Naive thymus-derived CD8-positive, alpha-beta T cell (primary cell): ENCODE measurements around the gene FAM3B. TPM values are rescaled to one million over a fixed set of nuclear protein-coding genes. Genes with fewer than 3 reads are reported as not detected.

Source experiments
- ATAC-seq, 2 donors: fragments of 150-1000 bp; cut with Tn5 transposase in 1 of 2; sonication (Bioruptor Pico), chemical (Tn5 transposase) in 1 of 2; 1 replicate in 1 of 2; 2 replicates in 1 of 2; pipeline ENCODE4 v1.10.0; 2021; ENCODE audit warnings: mild to moderate bottlenecking in 2 of 2, moderate library complexity in 2 of 2
- POLR2A ChIA-PET: fragments of 350-600 bp; sonication (Branson Sonifier 250); formaldehyde crosslinking; loops from one replicate; lab custom pipeline; 2021; ENCODE audit warnings: antibody characterized with exemption; lab: Charles Lee
- DNase-seq, 10 donors: peaks; one replicate each; pipeline versions ENCODE4 v3.0.0 to v3.0.0-alpha.2; 2020 to 2022
- H3K27ac Mint-ChIP-seq, 10 donors: one replicate each; pipeline ENCODE4 v1.8.0; 2020 to 2022; ENCODE audit warnings: mild to moderate bottlenecking in 10 of 10, mixed read lengths in 10 of 10, moderate library complexity in 4 of 10, inconsistent platforms in 1 of 10
- H3K27me3 Mint-ChIP-seq, 5 donors: one replicate each; pipeline ENCODE4 v1.8.0; 2021 to 2022; ENCODE audit warnings: mixed read lengths in 5 of 5
- H3K36me3 Mint-ChIP-seq, 3 donors: one replicate each; pipeline ENCODE4 v1.8.0; 2020 to 2022; ENCODE audit warnings: mixed read lengths in 3 of 3, mild to moderate bottlenecking in 2 of 3, inconsistent platforms in 1 of 3
- H3K4me1 Mint-ChIP-seq, 4 donors: one replicate each; pipeline ENCODE4 v1.8.0; 2021 to 2022; ENCODE audit warnings: mixed read lengths in 4 of 4
- H3K4me3 Mint-ChIP-seq, 10 donors: one replicate each; pipeline ENCODE4 v1.8.0; 2020 to 2022; ENCODE audit warnings: mild to moderate bottlenecking in 10 of 10, mixed read lengths in 10 of 10, moderate library complexity in 6 of 10, inconsistent platforms in 1 of 10
- H3K9me3 Mint-ChIP-seq, 9 donors: one replicate each; pipeline ENCODE4 v1.8.0; 2020 to 2022; ENCODE audit warnings: mixed read lengths in 9 of 9, mild to moderate bottlenecking in 3 of 9, inconsistent platforms in 1 of 9, moderate library complexity in 1 of 9
- polyA plus RNA-seq, 3 donors: library from polyadenylated mRNA; unstranded; fragments of 300-500 nt; fragmentation: Illumina TruSeq; gene quantifications; one replicate each; pipeline ENCODE4 v1.2.3, GENCODE V29; 2021
- total RNA-seq, 8 experiments: library from RNA in 2 of 8; stranded (reverse) in 2 of 8; gene quantifications; one replicate each; pipeline ENCODE4 v1.2.3 and lab custom pipeline; 2021 to 2026

Gene FAM3B
- not detected for total RNA-seq
- not detected for polyA plus RNA-seq
- 0 to 0.09 (median 0) reads per million in 6 experiments for total RNA-seq (lab: John Stamatoyannopoulos, UW)

DNA sequence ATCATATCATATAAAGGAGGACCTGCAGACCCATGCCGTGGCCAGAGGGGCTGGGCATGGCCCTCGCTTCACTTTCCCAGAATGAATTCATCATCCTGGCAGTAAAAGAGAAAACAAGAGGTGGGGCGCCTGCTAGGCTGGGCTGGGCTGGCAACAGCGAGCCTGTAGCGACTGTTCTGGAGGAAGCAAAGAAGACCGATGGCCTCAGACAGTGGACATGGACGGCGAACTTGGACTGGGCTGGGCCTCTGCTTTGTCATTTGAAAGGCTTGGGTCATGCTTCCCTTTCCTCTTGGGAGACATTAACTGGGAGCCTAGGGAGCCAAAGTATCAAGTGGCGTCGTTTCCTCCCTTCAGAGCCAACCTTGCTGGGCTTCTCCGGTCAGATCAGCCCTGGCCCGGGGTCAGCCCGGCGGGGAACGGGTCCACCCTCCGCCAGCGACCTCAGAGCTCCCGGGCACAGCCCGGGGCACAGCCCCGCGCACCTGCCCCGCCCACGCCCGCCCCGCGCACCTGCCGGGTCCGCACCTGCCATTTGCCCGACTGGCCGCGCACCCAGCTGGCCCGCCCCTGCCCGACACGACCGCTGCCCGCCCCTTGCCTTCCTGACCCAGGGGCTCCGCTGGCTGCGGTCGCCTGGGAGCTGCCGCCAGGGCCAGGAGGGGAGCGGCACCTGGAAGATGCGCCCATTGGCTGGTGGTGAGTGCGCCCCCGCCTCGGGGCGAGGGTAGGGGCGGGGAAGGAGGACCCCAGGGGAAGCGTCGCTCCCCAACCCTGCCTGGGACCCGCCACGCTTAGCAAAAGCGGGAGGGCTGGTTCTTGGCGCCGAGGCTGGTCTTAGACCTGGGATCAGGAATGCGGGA is at the start of gene FAM3B:
FAM3B (plus strand) TSS at position 602 of the 863 bp plus-strand sequence; CDS start at position 681, 79 bp downstream.
- Mint-ChIP-seq H3K4me1 (peaks cover 1 to 13% (median 8%) of the 10 kb centered on the region in 4 donors), H3K36me3 (peaks cover 0 to 10% (median 0%) of the 10 kb centered on the region in 3 donors), H3K27me3 (peaks cover 17 to 40% (median 33%) of the 10 kb centered on the region in 5 donors), H3K9me3 (no peaks in the 10 kb centered on the region), H3K4me3 (peak within 1 kb of the TSS; percentile 14 to 76 (median 60)), H3K27ac (peak within 1 kb of the TSS in 1 of 10 donors; percentile 70)
- ATAC-seq (peak in 1 of 2 donors; percentile 19), DNase-seq (no peak)
- POLR2A ChIA-PET = no interaction called here

DNA sequence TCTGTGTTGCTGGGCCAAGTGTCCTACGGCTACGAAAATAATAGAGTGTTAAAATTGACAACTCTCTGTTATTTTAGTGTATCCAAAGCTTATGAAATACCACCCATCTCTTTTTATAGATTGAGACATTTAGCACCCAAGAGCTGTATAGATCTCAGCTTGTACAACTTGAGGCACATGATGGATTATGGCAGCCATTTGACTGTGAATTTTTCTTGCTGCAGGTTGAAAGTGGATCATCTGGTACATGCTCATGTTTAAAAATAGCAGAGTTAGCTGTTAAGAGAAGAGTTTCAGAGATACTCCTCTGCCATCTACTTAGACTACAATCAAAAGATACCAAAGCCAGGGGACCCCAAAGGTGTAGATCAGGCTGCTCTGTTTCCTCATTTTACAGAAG is 49.3 kb upstream of the FAM3B start:
- no peaks in the 10 kb centered on the region for H3K4me1 Mint-ChIP-seq
- peaks cover 6 to 44% (median 19%) of the 10 kb centered on the region in 9 donors for H3K9me3 Mint-ChIP-seq
- peaks cover 3 to 30% (median 12%) of the 10 kb centered on the region in 5 donors for H3K27me3 Mint-ChIP-seq
- no peak for DNase-seq
- H3K27ac Mint-ChIP-seq = no peak overlapping the region
- ATAC-seq = no peak
- H3K4me3 Mint-ChIP-seq = no peak overlapping the region
- POLR2A ChIA-PET = no interaction called here
- H3K36me3 Mint-ChIP-seq = peaks cover 0 to 21% (median 11%) of the 10 kb centered on the region in 3 donors

GRCh38 chr21:41269535-41269934 is 47.1 kb upstream of the FAM3B start:
- no peak overlapping the region for H3K4me3 Mint-ChIP-seq
- peaks cover under 1 to 20% (median 12%) of the 10 kb centered on the region in 5 donors for H3K27me3 Mint-ChIP-seq
- H3K36me3 Mint-ChIP-seq = peaks cover 0 to 22% (median 15%) of the 10 kb centered on the region in 3 donors
- H3K4me1 Mint-ChIP-seq = no peaks in the 10 kb centered on the region
- ATAC-seq (no peak), DNase-seq (no peak)
- no peak overlapping the region for H3K27ac Mint-ChIP-seq
- POLR2A ChIA-PET = no interaction called here
- H3K9me3 Mint-ChIP-seq = peaks cover 7 to 39% (median 19%) of the 10 kb centered on the region in 9 donors

GRCh38 chr21:41277196-41277595 is 39.4 kb upstream of the FAM3B start:
- H3K36me3 Mint-ChIP-seq = peaks cover 0 to 8% (median 5%) of the 10 kb centered on the region in 3 donors
- H3K27ac Mint-ChIP-seq = no peak overlapping the region
- DNase-seq (no peak), ATAC-seq (no peak)
- POLR2A ChIA-PET = no interaction called here
- peaks cover 2 to 13% (median 9%) of the 10 kb centered on the region in 9 donors for H3K9me3 Mint-ChIP-seq
- H3K4me3 Mint-ChIP-seq = no peak overlapping the region
- peaks cover 5 to 56% (median 17%) of the 10 kb centered on the region in 5 donors for H3K27me3 Mint-ChIP-seq
- no peaks in the 10 kb centered on the region for H3K4me1 Mint-ChIP-seq

GRCh38 chr21:41277846-41278245 is 38.8 kb upstream of the FAM3B start:
- peaks cover 0 to 2% (median under 1%) of the 10 kb centered on the region in 3 donors for H3K36me3 Mint-ChIP-seq
- POLR2A ChIA-PET = no interaction called here
- peaks cover 6 to 60% (median 17%) of the 10 kb centered on the region in 5 donors for H3K27me3 Mint-ChIP-seq
- H3K9me3 Mint-ChIP-seq = peaks cover 0 to 6% (median 3%) of the 10 kb centered on the region in 9 donors
- H3K27ac Mint-ChIP-seq = no peak overlapping the region
- H3K4me1 Mint-ChIP-seq = no peaks in the 10 kb centered on the region
- ATAC-seq (no peak), DNase-seq (no peak)
- no peak overlapping the region for H3K4me3 Mint-ChIP-seq

DNA sequence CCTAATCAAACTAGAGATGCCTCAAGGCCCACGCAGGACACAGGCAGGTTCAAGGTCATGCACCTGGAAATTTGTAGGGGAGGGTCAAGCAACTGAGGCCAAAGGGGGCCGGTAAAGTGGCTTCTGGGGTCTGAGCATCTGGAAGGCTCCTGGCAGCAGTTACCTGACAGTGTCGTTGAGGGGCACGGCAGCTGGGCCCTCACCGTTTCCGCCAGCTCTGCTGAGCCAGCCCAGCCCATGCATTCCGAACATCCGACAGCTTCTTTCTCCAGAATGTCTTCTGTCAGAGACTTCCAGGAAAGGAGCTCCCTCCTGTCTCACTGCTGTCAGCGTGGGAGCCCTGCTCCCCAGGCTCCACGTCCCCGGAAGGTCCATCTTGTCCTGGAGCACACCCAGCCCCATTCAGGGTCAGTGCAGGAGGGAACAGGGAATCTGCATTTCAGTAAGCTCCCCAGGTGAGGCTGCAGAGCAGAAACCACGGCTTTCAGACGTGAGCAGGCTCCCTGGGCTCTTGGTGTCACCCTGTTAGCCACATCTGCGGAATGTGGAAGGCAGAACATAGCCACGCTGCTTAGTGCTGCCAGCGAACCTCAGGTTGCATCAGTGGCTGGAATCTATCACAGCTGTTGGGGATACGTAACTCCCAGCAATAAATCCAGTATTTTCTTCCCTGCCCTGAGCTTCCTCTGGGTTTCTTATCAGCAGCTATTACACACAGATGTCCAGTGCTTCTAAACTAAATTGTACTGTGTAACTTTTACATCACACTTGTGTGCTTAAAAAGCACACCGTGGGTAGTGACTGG is 36.3 kb upstream of the FAM3B start:
- Mint-ChIP-seq H3K36me3 (no peaks in the 10 kb centered on the region), H3K9me3 (no peaks in the 10 kb centered on the region), H3K27ac (no peak overlapping the region), H3K4me1 (peaks cover 0 to 2% (median 0%) of the 10 kb centered on the region in 4 donors), H3K27me3 (peaks cover 9 to 55% (median 19%) of the 10 kb centered on the region in 5 donors), H3K4me3 (no peak overlapping the region)
- ATAC-seq (no peak), DNase-seq (no peak)
- POLR2A ChIA-PET = no interaction called here

- ATAC-seq = no peak
- peaks cover 0 to 2% (median 0%) of the 10 kb centered on the region in 4 donors for H3K4me1 Mint-ChIP-seq
- H3K36me3 Mint-ChIP-seq = no peaks in the 10 kb centered on the region
- POLR2A ChIA-PET = interaction anchor here (1.1 to 1.5 kb wide), 3 partner anchors 79 to 144 kb away, joined by 3 to 7 read pairs (median 3); partner anchors contain the start of genes MX1 and MX2
- no peak overlapping the region for H3K27ac Mint-ChIP-seq
- peaks cover 4 to 34% (median 13%) of the 10 kb centered on the region in 5 donors for H3K27me3 Mint-ChIP-seq
- no peak for DNase-seq
- no peak overlapping the region for H3K4me3 Mint-ChIP-seq
- no peaks in the 10 kb centered on the region for H3K9me3 Mint-ChIP-seq
These were observed 34.2 kb upstream of the FAM3B start for GRCh38 chr21:41282412-41282811.

DNA sequence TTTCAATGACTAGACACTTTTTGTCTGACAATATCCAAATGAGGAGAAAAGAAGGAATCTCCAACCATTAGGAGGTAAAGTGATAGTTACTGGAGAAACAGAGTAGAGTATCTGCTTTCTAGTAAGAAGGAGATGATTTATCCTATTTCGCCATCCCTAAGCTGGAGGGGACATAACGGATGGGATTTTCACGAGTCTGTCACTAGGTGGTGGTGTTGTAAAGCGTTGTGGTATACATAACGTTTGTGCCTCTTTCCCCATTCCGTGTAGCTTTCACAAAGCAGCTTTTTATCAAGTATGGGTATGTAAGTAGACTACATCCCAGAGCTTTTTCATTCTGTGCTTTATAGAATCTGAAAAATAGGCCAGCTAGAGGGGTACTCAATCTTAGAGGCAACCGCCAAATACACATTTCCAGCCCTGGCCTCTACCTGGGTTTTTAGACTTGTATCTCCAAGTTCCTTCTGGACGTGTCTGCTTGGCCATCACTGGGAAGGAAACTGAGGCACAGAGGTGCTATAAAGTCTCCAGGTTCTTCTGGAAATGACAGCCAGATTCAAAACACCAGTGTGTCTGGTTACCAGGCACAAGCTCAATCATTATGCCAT is 33.3 kb upstream of the FAM3B start:
- H3K4me1 Mint-ChIP-seq = peaks cover 0 to 2% (median 0%) of the 10 kb centered on the region in 4 donors
- DNase-seq (peak in 9 of 10 donors; percentile 23 to 77 (median 59)), ATAC-seq (peak; percentile 94 to 98)
- no peak overlapping the region for H3K4me3 Mint-ChIP-seq
- POLR2A ChIA-PET = interaction anchor here (0.8 to 1.5 kb wide), 4 partner anchors 86 to 177 kb away, joined by 3 to 7 read pairs (median 4); partner anchors contain the start of gene MX1
- H3K9me3 Mint-ChIP-seq = no peaks in the 10 kb centered on the region
- H3K36me3 Mint-ChIP-seq = no peaks in the 10 kb centered on the region
- H3K27me3 Mint-ChIP-seq = peaks cover 4 to 28% (median 10%) of the 10 kb centered on the region in 5 donors
- H3K27ac Mint-ChIP-seq = no peak overlapping the region

DNA sequence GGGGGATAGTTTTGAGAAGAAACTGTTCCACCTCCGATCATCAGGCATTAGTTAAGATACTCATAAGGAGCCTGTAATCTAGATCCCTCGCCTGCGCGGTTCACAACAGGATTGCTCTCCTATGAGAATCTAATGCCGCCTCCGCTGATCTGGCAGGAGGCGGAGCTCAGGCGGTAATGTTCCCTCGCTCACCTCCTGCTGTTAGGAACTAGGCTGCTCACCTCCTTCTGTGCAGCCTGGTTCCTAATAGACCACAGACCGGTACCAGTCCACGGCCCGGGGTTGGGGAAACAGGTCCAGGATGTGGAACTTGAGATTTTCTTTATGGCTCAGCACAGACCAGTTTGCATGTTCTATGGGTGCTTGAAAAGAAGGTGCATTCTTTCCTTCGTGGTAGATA is 27.2 kb upstream of the FAM3B start:
- Mint-ChIP-seq H3K9me3 (no peaks in the 10 kb centered on the region), H3K27ac (no peak overlapping the region), H3K4me3 (no peak overlapping the region), H3K4me1 (peaks cover 3 to 11% (median 8%) of the 10 kb centered on the region in 4 donors), H3K36me3 (no peaks in the 10 kb centered on the region), H3K27me3 (peaks cover 5 to 31% (median 13%) of the 10 kb centered on the region in 5 donors)
- DNase-seq = no peak
- ATAC-seq = no peak
- POLR2A ChIA-PET = no interaction called here

DNA sequence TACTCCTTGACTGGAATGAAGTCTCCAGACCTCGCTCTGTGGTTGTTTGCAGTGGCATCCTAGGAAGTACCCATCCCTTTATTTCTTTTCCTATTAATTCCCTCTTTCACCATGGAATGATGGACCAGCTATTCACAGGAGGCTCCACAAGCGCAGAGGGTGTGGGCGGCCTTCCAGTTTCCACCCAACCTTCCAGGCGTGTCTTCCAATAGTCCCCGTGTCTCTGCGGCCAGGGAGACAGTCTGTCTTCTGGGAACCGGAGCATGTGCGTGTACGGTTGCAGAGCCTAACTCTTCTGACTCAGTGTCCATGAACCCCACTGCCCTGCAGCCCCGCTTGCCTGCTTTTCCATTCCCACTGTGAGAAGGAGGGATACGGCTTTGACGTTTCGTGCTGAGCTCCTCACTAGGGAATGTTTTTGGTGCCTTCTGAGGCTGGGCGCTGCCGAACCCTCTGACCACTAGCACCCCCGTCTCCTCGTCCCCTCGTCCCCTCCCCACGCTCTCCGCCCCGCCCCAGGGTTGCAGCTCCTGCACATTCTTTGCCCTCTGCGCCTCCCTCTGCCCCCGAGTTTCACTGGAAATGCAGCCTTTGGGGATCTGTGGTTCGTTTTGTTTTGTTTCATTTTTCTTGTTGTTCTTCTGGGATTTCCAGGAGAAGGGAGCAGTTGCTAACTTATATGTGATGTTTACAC is 26.3 kb upstream of the FAM3B start:
- Mint-ChIP-seq H3K27ac (peak overlapping the region in 1 of 10 donors; percentile 72), H3K4me1 (peaks cover 3 to 11% (median 9%) of the 10 kb centered on the region in 4 donors), H3K36me3 (no peaks in the 10 kb centered on the region), H3K27me3 (peaks cover 9 to 38% (median 21%) of the 10 kb centered on the region in 5 donors), H3K4me3 (no peak overlapping the region), H3K9me3 (no peaks in the 10 kb centered on the region)
- DNase-seq (no peak), ATAC-seq (no peak)
- POLR2A ChIA-PET = no interaction called here

DNA sequence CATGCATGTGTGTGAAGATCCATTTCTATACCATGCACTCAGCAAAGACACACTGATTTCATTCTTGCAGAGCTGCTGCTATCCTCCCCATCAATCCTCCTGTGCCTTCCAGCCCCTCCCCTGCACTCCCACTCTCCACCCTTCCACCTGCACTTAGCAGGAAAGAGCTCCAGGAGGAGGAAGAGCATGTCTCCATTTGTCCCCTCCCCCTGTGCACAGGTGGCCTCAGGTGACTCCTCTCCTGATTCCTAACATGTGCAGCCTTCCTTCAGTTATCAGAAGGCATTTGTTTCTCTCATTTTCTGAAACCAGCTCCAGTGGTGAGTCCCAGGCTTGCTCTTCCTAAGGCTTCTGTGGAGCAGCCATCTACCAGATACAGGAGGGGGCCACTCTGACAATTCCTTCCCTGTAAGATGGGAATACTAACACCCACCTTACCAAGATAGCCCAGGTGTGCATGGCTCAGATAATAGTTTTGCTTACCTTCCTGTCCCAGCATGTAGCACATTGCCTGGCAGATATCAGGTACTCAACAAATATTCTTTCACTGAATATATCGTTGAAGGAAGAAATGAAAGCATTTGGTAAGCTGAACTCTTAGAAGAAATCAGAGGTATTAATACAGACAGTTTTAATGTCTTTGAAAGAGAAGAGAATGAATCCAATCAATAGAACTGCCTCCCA is 21.9 kb upstream of the FAM3B start:
- Mint-ChIP-seq H3K27ac (no peak overlapping the region), H3K9me3 (peaks cover 0 to 9% (median 3%) of the 10 kb centered on the region in 9 donors), H3K27me3 (peaks cover 10 to 49% (median 32%) of the 10 kb centered on the region in 5 donors), H3K4me3 (no peak overlapping the region), H3K36me3 (peaks cover 0 to 2% (median 0%) of the 10 kb centered on the region in 3 donors), H3K4me1 (peaks cover 3 to 11% (median 9%) of the 10 kb centered on the region in 4 donors)
- POLR2A ChIA-PET = no interaction called here
- ATAC-seq (no peak), DNase-seq (no peak)
